Kidney tubule cell (primary cell): ENCODE measurements around the gene MAGI2.
A peak's percentile ranks its signal among the peaks of the same experiment; 100 is the strongest.

ENCODE experiments used
- DNase-seq: peaks from one replicate; pipeline ENCODE4 v3.0.0-alpha.2; 2018; ENCODE audit warnings: low spot score

The MAGI2 gene

DNA sequence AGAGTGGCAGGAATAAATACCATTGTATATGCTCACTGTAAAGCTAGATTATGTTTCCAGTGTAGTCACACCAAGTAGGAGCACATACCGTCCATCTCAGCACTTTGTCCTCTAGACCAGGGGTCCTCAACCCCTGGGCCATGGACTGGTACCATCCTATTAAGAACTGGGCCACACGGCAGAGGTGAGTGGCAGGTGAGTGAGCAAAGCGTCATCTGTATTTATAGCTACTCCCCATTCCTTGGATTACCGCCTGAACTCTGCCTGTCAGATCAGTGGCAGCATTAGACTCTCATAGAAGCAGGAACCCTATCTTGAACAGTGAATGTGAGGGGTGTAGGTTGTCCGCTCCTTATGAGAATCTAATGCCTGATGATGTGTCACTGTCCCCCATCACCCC lies 735.3 kb downstream of the MAGI2 start:
- DNase-seq = no peak

DNA sequence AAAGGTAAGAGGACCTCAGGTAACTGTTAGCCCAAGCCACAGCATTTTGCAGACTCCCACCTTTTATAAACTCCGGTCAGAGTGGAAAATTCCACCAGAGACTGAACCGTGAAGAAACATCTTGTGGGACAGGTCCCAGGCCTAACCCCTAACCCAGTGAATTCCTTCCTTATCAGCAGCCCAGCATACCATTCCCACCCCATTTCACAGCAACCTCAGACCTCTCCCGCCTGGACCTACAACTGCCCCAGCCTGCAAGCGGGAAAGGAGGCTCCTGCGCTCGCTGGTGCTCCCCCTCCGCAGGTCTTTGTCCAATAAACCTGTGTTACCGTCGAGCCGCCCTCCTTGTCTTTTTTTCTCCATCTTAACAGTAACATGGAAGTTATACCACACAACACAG lies 736.6 kb downstream of the MAGI2 start:
- no peak for DNase-seq

DNA sequence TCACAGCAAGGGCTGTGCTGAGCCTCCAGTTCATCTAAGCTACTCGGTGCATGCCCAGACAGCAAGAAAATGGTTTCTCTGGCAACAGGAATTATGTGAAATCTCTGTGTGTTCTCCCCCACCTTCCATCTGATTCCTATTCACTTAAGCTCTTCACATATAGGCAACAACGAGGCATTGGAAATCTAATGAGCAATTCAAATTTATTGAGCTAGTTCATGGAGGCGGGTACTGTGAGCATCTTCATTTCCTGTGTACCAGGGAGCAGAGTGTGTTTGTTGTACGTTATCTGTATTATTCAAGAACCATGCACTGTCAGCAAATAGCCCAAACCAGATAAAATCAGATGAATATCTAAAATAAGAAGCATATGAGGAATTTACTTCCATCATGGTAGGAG lies 739.1 kb downstream of the MAGI2 start:
- DNase-seq = no peak

DNA sequence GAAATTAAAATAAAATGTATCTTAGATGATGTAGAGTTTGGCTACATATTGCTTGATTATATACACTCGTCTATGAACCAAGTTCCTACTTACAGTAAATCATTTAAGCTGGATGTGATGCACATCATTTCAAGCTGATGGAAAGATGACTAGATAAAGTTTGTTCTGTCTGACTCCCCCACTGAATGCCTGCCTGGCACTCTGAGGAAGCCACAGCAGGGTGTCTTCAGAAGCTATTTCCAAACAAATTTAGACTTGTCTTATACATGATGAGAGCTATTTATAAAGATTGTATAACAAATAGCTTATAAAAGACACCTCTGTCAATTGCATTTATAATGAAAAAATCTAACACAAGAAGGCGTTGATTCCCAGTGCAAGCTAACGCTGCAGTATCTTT lies 741.4 kb downstream of the MAGI2 start:
- no peak for DNase-seq

DNA sequence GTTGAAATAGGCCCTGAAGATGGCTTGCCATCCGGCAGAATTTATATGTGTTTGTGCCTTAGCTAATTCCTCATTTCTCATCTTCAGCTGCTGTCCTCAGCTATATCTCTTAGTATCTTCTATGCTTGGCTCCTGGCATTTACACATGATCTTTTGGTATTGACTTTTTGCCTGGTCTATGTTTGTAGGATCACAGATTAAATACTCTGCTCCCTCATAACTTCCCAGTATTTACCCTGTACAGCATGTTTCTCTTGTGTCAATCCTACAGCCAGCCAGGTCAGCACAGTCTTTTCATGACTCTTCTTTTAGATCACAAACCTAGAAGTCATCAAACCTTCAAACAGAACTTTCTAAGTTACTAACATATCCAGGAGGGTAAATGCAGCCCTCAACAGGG lies 743.8 kb downstream of the MAGI2 start:
- no peak for DNase-seq

DNA sequence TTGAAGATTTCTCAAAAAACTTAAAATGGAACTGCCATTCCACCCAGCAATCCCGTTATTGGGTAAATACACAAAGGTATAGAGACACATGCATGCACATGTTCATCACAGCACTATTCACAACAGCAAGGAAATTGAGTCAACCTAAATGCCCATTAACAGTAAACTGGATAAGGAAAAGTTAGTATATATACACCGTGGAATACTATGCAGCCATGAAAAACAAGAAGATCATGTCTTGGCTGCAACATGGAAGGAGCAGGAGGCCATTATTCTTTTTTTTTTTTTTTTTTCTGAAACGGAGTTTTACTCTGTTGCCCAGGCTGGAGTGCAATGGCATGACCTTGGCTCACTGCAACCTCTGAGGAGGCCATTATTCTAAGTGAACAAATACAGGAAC lies 749.0 kb downstream of the MAGI2 start:
- DNase-seq = no peak

DNA sequence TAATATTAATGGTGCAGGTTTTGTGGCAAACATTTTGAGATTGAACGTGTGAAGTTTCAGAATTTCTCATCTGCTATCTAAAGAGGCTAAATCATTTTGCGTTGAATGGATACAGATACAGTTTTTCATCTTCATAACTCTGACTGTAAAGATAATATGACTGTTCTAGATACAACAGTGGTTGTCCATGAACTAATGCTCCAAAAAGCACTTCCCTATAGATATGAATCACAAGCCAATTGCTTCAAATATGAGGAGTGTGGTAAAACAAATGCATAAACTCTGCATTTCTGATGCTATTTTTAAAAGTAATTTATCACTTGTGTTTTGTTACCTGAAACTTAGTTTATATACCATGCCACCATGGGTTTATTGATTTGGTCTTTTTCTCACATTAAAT lies 750.1 kb downstream of the MAGI2 start:
- DNase-seq = no peak

DNA sequence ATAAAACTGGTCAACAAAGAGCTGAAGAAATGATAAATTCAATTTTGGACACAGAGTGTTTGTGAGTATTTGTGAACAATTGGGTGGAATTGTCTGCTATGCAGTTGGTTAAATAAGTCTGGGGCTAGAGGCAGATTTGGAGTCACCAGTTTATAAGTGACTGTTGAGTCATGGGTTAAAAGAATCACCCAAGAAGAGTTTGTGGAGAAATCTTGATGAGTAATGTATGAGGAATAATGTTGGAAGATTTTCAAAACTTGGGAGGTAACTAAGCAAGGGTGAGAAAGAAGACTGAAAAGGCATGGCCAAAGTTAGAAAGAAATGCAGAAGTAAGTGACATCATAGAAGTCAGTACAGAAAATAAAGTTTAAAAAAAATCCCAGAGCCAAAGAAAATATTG lies 750.7 kb downstream of the MAGI2 start:
- DNase-seq = peak; percentile 93

DNA sequence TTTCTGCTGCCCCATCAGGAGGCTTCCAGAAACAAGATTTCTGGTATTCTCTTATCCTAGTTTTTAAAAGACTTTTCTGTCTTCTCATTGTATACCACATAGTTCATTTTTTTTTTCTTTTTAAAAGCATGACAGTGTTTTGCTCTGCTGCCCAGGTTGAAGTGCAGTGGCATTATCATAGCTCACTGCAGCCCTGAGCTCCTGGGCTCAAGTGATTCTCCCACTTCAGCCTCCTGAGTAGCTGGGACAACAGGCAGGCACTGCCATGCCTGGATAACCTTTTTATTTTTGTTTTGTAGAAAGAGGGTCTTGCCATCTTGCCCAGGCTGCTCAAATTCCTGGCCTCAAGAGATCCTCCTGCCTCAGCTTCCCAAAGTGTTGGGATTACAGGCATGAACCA lies 757.6 kb downstream of the MAGI2 start:
- no peak for DNase-seq

DNA sequence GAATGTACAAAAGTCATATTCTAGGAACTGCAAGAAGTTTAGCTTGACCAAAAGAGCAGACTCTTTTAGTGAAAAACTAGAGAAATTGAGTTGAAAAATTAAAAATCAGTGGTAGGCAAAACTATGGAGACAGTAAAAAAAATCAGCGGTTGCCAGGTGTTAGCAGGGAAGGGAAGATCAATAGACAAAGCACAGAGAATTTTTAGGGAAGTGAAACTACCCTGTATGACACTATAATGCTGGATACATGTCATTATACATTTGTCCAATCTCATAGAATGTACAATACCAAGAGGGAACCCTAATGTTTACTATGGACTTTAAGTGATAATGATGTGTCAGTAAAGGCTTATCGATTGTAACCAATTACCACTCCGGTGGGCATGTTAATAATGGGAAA lies 761.9 kb downstream of the MAGI2 start:
- no peak for DNase-seq

DNA sequence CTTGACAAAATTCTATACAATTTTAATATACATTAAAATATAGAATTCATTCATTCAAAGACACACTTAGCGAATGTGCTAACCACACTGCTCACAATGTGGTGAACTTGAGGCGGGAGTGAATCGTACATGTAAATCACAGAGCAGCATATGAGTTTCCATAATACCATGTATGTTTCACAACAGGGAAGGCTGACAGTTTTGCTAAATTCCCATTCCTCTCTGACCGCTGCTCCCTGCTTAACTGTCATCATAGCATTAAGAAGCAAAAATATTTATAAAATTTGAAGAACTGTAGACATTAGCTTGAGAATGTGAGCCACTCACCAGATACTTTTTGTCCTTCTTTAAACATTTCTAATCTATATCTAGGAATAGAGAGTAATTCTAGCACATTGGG lies 763.3 kb downstream of the MAGI2 start:
- no peak for DNase-seq

DNA sequence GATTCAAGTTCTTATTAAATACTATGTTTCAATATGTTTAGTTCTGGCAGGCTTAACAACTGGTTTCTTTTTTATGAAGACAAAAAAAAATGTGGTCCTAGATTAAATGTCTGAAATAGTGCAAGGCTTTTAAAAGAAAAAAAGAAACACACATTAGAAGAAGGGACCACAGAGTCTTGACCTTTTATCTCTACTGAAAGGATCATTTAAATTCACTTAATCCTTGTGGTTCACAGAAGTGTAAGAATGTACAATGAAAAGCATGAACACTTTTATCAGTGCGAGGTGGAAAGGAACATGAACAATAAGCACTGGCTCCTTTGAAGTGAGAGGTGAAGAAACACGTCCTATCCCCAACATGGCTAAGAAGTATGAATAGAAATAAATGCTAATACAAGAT lies 765.1 kb downstream of the MAGI2 start:
- DNase-seq = no peak

DNA sequence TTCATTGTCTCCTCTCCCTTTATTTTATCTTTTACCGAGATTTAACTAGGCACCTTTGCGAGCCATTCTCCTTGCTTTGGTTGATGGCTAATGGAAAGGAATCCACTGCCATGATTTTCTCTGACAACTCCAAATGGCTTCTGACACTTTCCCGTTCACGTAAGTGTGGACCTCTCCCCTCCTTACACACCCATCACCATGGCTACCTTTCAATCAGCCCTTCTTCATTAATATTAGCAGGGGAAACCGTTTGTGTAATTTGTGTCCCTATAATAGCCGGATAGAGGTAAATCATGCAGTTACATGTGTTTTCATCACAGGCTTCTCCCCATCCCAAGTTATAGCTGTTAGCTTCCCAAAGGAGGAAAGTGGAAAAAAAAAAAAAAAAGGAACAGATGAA lies 767.3 kb downstream of the MAGI2 start:
- no peak for DNase-seq

DNA sequence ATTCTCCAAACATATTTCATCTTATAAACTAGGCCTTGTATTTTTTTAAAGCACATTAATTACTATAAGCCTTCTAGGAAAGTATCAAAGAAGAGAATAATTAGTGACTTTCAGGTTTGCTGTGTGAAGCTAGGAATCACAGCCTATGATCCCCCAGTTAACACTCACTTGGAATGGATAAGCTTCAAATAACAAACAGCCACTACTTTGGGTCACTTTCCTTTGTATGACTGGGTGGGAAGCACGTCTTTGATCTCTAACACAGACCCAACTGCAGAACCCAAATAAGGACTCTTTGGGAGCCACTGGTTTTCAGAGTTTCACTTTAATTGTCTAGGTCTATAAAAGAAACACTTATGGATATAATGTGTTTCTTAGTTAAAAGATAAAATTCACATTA lies 769.3 kb downstream of the MAGI2 start:
- no peak for DNase-seq

DNA sequence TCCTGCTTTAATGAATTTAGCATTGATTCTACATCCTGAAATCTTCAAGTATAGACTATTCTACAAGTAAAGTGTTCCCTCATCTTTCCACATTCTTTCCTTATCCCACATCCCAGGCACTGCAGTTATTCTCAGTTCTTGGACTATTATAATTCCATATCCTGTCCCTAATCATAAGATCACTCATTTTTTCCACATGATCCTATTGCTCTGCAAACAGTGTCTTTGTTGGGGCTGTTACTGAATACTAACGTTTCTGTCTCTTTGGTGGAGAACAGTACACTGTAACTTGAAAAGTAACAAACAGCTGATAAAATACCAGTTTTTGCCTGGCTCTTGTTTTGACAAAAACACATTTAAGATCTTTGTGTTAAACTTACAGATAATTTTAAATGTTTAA lies 769.9 kb downstream of the MAGI2 start:
- no peak for DNase-seq

DNA sequence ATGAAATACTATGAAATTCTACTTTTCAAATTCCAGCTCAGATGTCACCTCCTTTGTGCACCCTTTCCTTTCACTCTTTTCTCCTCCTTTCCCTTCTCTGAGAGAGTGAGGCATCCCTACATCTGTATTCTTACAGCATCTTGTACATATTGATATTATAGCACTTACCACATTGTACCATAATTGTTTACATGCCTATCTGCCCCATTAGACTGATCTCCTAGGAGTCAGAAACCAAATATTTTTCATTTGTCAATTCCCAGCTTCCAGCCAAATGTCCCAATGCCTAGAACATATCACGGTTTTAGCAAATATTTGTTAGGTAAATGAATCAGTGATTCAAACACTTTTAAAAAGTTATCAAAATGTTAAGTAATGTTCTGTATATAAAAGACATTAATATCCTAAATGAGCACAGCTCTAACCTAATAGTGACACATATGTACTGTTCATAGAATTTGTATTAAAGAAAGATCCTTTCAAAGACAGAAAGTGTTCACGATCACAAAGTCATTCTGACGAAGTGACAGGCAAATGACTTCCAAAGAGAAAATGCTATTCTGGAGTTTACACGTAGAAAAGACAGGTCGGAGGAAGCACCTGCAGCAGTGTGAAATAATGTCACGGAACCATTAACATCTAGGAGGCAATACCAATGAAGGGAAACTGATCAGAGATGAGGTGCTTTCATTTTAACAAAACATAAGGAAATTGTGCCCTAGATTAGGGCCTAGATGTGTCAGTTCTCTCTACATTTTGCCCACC lies 774.2 kb downstream of the MAGI2 start:
- no peak for DNase-seq

DNA sequence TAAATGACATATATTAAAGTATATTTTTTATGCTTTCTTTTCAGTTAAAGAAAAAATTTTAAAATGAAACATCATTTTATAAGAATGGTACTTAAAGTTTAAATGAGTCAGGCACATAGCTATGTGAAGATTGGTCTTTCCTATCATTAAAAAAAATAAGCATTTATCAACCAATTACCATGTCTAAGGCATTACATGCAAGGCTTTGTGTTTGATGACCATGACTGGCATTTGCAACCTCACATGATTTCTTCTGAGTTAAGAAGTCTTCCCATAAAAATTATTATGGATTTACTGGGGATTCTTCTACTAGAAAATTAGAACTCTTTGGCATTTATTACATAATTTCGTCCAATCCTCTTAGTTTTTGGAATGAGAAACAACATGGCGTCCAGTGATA lies 776.1 kb downstream of the MAGI2 start:
- DNase-seq = no peak

DNA sequence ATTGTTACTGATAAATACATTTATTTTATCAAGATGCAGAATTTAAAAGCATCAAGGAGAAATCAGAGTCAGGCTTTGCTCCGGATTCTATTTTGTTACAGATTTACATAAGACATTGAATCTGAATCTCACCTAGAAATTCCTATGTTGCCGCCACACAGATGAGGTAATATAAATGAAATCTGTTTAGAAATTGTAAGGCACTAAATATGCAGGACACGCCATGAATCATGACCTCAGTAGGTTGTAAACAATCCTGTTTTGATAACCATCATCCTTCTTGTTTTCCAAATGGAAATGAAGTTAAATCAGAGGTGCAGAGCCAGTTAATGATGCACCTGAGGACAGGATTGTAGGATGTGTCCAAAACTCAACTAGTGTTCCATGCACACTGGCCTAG lies 778.0 kb downstream of the MAGI2 start:
- DNase-seq = no peak

DNA sequence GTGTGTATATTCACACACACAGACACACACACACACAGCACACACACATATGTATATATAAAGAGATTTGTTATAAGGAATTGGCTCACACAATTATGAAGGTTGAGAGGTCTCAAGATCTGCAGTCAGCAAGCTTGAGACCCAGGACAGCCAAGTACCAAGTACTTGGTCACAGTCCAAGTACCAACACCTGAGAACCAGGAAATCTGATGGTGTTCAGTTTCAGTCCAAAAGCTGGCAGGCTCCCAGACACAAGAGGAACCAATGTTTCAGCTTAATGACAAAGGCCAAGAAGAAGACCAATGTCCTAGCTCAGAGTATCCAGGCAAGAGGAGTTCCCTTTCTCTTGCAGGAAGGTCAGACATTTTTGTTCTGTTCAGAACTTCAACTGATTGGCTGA lies 780.2 kb downstream of the MAGI2 start:
- DNase-seq = no peak

DNA sequence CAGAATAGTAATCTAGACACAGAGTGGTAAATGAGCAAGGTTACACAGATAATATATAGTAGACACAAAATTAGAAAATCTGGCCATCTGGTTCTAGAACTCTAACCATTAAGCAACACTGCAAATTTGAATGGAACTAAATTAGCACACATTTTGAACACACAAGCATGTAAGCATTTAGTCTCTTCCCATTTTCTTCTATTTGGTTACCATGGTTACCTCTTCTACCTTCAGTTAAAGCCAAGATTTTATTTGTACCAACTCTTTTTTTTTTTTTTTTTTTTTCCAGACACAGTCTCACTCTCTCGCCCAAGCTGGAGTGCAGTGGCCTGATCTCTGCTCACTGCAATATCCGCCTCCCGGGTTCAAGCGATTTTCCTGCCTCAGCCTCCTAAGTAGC lies 790.5 kb downstream of the MAGI2 start:
- no peak for DNase-seq

DNA sequence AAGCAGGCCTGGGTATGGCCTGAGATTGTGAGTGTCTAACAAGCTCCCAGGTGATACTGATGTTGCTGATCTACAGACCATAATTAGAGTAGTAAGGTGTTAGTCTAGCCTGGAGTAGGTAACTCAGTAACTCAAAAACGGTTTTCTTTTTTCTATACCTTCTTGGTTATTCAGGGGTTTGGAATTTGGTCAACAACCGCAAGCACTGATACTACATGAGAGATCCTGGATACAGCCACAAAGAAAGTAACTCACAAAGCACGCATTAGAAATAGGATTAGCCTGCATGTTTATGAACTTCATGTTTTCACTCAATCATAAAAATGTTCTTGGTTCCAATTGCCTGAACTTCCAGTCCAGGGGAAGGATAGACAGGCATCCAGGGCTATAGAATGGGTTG lies 803.5 kb downstream of the MAGI2 start:
- peak; percentile 11 for DNase-seq

DNA sequence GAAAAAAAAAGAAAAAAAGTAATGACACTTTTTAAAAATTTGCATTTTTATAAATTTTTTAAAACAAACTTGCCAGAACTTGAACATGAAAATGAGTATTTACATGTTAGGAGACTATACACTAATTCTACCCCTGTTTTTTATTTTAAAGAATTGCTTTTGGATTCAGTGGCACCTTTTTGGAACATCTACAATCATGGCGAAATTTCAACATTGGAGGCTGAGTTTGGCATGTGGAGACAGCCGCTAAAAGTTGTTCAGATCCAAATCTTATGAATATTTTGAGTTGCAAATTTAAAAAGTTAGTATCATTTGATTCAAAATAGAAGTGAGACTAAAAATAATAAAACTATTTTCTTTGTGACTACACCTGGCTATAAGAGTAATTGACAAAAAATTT lies 804.2 kb downstream of the MAGI2 start:
- DNase-seq = no peak

DNA sequence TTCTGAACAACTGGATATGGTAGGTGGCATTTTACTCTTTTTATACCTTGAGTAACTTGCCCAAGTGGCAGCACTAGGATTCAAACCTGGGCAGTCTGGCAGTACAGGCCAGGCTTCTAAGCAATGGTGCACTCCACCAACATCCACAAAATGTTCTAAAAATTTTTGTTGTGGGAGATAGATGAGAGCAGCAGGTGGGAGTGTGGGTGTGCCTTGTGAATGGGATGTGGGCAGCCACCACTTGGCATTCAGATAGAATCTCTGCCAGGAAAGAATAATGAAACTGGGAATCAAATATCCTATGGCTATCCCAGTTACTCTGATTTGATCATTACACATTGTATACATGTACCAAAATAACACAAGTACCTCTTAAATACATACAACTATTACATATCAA lies 810.7 kb downstream of the MAGI2 start:
- no peak for DNase-seq

DNA sequence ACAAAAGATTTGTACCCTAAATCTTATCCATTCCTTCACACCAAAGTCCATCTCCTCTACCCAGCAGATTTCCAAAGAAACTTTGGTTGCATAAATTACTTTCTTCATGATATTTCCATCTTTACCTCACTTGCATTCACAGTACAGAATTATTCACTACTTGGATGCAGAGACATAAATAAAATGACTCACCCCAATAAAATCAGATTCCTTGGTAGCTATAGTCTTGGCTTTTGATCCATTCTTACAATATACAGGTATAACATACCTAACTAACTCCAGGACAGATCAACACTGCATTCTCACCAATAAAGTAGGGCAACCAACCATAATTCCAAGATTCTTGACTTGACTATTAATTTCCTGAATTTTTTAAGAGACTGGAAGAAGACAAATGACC lies 815.1 kb downstream of the MAGI2 start:
- DNase-seq = no peak

DNA sequence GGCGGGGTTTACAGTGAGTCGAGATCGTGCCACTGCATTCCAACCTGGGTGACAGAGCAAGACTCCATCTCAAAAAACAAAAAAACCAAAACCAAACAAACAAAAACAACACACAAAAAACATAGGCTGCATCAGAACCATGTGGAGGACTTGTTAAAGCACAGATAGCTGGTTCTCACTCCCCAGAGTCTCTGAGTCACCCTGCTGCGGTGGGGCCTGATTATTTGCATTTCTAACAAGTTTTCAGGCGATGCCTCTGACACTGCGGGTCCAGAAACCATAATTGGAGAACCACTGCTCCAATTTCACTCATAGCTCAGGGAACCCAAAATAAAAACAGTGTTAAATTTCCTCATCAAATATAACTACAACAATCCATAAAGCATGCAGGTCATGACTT lies 816.7 kb downstream of the MAGI2 start:
- DNase-seq = no peak
